ENCODE measurements around the gene NATD1.

The NATD1 gene

GRCh38 chr17:21252796-21253645 lies at the start of gene NATD1:
TSS of gene NATD1 (minus strand) at chr17:21253410. CDS start at chr17:21253264, 146 bp downstream.
- TF ChIP-seq L3MBTL2 (conservative IDR thresholded peaks at IDR 0.05), result no peak
- peak; percentile 64; the same call in 1 of the 2 replicates for TF ChIP-seq FOXM1 (IDR thresholded peaks at IDR 0.05; ENCODE audit: borderline replicate concordance)
- no peak for TF ChIP-seq TARDBP (IDR thresholded peaks at IDR 0.05)
- POLR2A ChIA-PET, result interaction anchor here (1.0 to 1.2 kb wide), 2 partner anchors 23 to 26 kb away, joined by 3 read pairs; no protein-coding TSS in a partner anchor
- DNase-seq (ENCODE audit: extremely low spot score), result peak; percentile 87
- CTCF ChIA-PET, result no interaction called here

GRCh38 chr17:21301593-21302550 lies 48.7 kb upstream of the NATD1 start:
- no peak for DNase-seq (ENCODE audit: extremely low spot score)
- CTCF ChIA-PET, result no interaction called here
- TF ChIP-seq NFRKB (IDR thresholded peaks at IDR 0.05) (no peak), ARNT (IDR thresholded peaks at IDR 0.05) (no peak), HDGF (IDR thresholded peaks at IDR 0.05; ENCODE audit: borderline replicate concordance) (no peak), BHLHE40 (IDR thresholded peaks at IDR 0.05; ENCODE audit: borderline replicate concordance) (no peak), CTBP1 (IDR thresholded peaks at IDR 0.05; ENCODE audit: borderline replicate concordance) (no peak), SUZ12 (IDR thresholded peaks at IDR 0.05) (no peak), LEF1 (IDR thresholded peaks at IDR 0.05; ENCODE audit: borderline replicate concordance) (no peak), ELF4 (IDR thresholded peaks at IDR 0.05) (no peak), SP1 (IDR thresholded peaks at IDR 0.05) (no peak), TARDBP (IDR thresholded peaks at IDR 0.05) (no peak), FOXM1 (IDR thresholded peaks at IDR 0.05; ENCODE audit: borderline replicate concordance) (no peak), ZNF384 (IDR thresholded peaks at IDR 0.05) (no peak), FOXA1 (IDR thresholded peaks at IDR 0.05) (no peak), PKNOX1 (IDR thresholded peaks at IDR 0.05) (no peak)
- POLR2A ChIA-PET, result interaction anchor here (0.5 kb wide), 1 partner anchor 88 kb away, joined by 3 read pairs; no protein-coding TSS in a partner anchor

DNA sequence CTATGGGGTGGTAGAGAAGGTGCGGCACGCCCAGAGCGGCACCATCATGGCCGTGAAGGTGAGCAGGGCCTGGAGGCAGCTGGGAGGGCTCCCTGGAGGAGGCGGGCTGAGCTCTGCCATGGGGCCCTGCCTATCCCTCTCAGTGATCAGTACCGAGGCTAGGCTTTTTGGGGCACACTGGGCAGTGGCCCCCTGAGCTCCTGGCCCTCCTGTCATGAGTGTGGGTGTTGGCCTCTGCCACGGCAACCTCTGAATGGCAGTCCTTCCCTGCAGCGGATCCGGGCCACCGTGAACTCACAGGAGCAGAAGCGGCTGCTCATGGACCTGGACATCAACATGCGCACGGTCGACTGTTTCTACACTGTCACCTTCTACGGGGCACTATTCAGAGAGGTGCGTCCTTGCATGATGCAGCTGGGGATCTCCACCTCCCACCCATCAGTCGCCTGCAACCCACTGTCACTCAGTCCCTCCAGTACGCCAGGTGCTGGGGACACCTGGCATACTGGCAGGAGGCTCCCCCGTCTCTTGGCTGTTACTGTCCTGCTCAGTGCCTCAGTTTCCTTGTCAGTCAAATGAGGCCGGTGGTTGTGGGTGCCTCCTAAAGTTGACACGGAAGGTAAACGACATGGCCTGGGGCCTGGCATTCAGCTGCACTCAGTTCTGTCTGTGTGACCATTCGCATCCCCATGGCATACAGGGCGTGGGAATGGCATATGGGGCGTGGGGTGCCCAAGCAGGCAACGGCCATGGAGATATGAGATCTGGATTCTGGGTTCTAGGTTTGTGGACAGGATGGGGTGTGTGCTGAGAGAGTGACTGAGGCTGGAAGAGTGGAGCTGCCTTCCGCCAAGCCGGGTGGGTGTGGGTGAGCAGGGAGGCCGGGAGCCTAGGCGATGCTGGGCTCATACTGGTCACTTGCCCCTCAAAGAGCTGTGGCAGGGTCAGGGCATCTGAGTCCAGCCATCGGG lies 47.7 kb upstream of the NATD1 start:
- CTCF ChIA-PET, result no interaction called here
- POLR2A ChIA-PET, result interaction anchor here (0.5 kb wide), 1 partner anchor 87 kb away, joined by 3 read pairs; no protein-coding TSS in a partner anchor
- TF ChIP-seq ARNT (IDR thresholded peaks at IDR 0.05), result no peak
- TF ChIP-seq FOXA1 (IDR thresholded peaks at IDR 0.05), result no peak
- TF ChIP-seq FOXK2 (IDR thresholded peaks at IDR 0.05), result no peak
- no peak for DNase-seq (ENCODE audit: extremely low spot score)

GRCh38 chr17:21299981-21300600 lies 46.9 kb upstream of the NATD1 start:
- CTCF ChIA-PET, result no interaction called here
- TF ChIP-seq SP1 (IDR thresholded peaks at IDR 0.05), result no peak
- no peak for TF ChIP-seq FOXA1 (IDR thresholded peaks at IDR 0.05)
- TF ChIP-seq HDGF (IDR thresholded peaks at IDR 0.05; ENCODE audit: borderline replicate concordance), result no peak
- no peak for TF ChIP-seq TARDBP (IDR thresholded peaks at IDR 0.05)
- TF ChIP-seq CTBP1 (IDR thresholded peaks at IDR 0.05; ENCODE audit: borderline replicate concordance), result no peak
- TF ChIP-seq ARNT (IDR thresholded peaks at IDR 0.05), result no peak
- no peak for TF ChIP-seq BHLHE40 (IDR thresholded peaks at IDR 0.05; ENCODE audit: borderline replicate concordance)
- TF ChIP-seq L3MBTL2 (conservative IDR thresholded peaks at IDR 0.05), result no peak
- no peak for TF ChIP-seq ELF4 (IDR thresholded peaks at IDR 0.05)
- TF ChIP-seq NFRKB (IDR thresholded peaks at IDR 0.05), result no peak
- POLR2A ChIA-PET, result no interaction called here
- DNase-seq (ENCODE audit: extremely low spot score), result no peak

GRCh38 chr17:21298983-21299519 lies 45.8 kb upstream of the NATD1 start:
- ChIA-PET POLR2A (no interaction called here), CTCF (no interaction called here)

More at GRCh38 chr17:21298983-21299519, 45.8 kb upstream of the NATD1 start:
- no peak for DNase-seq (ENCODE audit: extremely low spot score)
- TF ChIP-seq SUZ12 (IDR thresholded peaks at IDR 0.05) (no peak), ARNT (IDR thresholded peaks at IDR 0.05) (no peak), FOXA1 (IDR thresholded peaks at IDR 0.05) (no peak), CTBP1 (IDR thresholded peaks at IDR 0.05; ENCODE audit: borderline replicate concordance) (no peak), FOXK2 (IDR thresholded peaks at IDR 0.05) (no peak), HDGF (IDR thresholded peaks at IDR 0.05; ENCODE audit: borderline replicate concordance) (no peak), BHLHE40 (IDR thresholded peaks at IDR 0.05; ENCODE audit: borderline replicate concordance) (no peak), SP1 (IDR thresholded peaks at IDR 0.05) (no peak), LEF1 (IDR thresholded peaks at IDR 0.05; ENCODE audit: borderline replicate concordance) (no peak), ELF4 (IDR thresholded peaks at IDR 0.05) (no peak), FOXM1 (IDR thresholded peaks at IDR 0.05; ENCODE audit: borderline replicate concordance) (no peak), TARDBP (IDR thresholded peaks at IDR 0.05) (no peak), ZNF384 (IDR thresholded peaks at IDR 0.05) (no peak), PKNOX1 (IDR thresholded peaks at IDR 0.05) (no peak), L3MBTL2 (conservative IDR thresholded peaks at IDR 0.05) (no peak), NFRKB (IDR thresholded peaks at IDR 0.05) (no peak)

All from HEK293T (cell line).